HEK293 (cell line): ENCODE data around the gene IMPDH1.

Experiments
- CTCF ChIA-PET: fragments of 350-600 bp; formaldehyde crosslinking; extraction: SDS; loops from one replicate; lab custom pipeline; 2021; ENCODE audit warnings: antibody characterized with exemption; lab: Yijun Ruan, JAX
- POLR2A ChIA-PET: fragments of 300-600 bp; formaldehyde crosslinking; extraction: SDS; loops from one replicate; lab custom pipeline; 2020; ENCODE audit warnings: antibody characterized with exemption, inconsistent platforms; lab: Yijun Ruan, JAX
- H3K27ac ChIP-seq: fragments of 200-500 bp; sonication (Bioruptor generic); 2 replicates; pipeline ENCODE4 v1.5.1; 2014; ENCODE audit warnings: low read depth, low read length, control low read depth, inconsistent platforms; ENCODE audit errors: extremely low read depth
- H3K36me3 ChIP-seq, 2 experiments: fragments of 200-500 bp in 1 of 2; sonication (Bioruptor generic) in 1 of 2; 1 replicate in 1 of 2; 2 replicates in 1 of 2; pipeline ENCODE4 v1.5.1; 2014 to 2017; ENCODE audit warnings: inconsistent platforms in 2 of 2, low read length in 2 of 2; ENCODE audit not compliant: control insufficient read depth in 2 of 2, insufficient read depth in 1 of 2
- H3K4me1 ChIP-seq: fragments of 200-500 bp; sonication (Bioruptor generic); 2 replicates; pipeline ENCODE4 v1.5.1; 2014; ENCODE audit warnings: mild to moderate bottlenecking, low read length, inconsistent platforms; ENCODE audit not compliant: control insufficient read depth, insufficient read depth
- H3K4me3 ChIP-seq: 2 replicates; pipeline ENCODE4 v1.5.1; 2011; ENCODE audit warnings: low read depth, mild to moderate bottlenecking, control low read depth, low read length, moderate library complexity
- H3K9me3 ChIP-seq: fragments of 200-500 bp; sonication (Bioruptor generic); 2 replicates; pipeline ENCODE4 v1.5.1; 2014; ENCODE audit warnings: low read depth, low read length, inconsistent platforms; ENCODE audit not compliant: control insufficient read depth, insufficient read depth
- ATF2 ChIP-seq: fragments of 450-650 bp; formaldehyde crosslinking; IDR thresholded peaks from 2 replicates; pipeline ENCODE4 v1.5.1; 2016; ENCODE audit warnings: missing biosample characterization, missing genetic modification characterization, low read depth
- EGR2 ChIP-seq: fragments of 450-650 bp; formaldehyde crosslinking; IDR thresholded peaks from 2 replicates; pipeline ENCODE4 v1.5.1; 2016; ENCODE audit warnings: low read depth, missing biosample characterization, missing genetic modification characterization
- FEZF1 ChIP-seq: fragments of 450-650 bp; formaldehyde crosslinking; IDR thresholded peaks from 2 replicates; pipeline ENCODE4 v1.5.1; 2016; ENCODE audit warnings: missing biosample characterization, missing genetic modification characterization
- GLI2 ChIP-seq: fragments of 450-650 bp; formaldehyde crosslinking; IDR thresholded peaks from 2 replicates; pipeline ENCODE4; 2017; ENCODE audit warnings: missing biosample characterization, missing genetic modification characterization, low read depth, borderline replicate concordance
- KLF1 ChIP-seq: fragments of 450-650 bp; formaldehyde crosslinking; IDR thresholded peaks from 2 replicates; pipeline ENCODE4 v1.5.1; 2016; ENCODE audit warnings: missing biosample characterization, missing genetic modification characterization
- PRDM1 ChIP-seq: fragments of 450-650 bp; formaldehyde crosslinking; IDR thresholded peaks from 2 replicates; pipeline ENCODE4; 2016; ENCODE audit warnings: missing biosample characterization, missing genetic modification characterization
- SP3 ChIP-seq: fragments of 450-650 bp; formaldehyde crosslinking; IDR thresholded peaks from 2 replicates; pipeline ENCODE4 v1.5.1; 2016; ENCODE audit warnings: missing biosample characterization, missing genetic modification characterization
- ZBTB11 ChIP-seq: fragments of 450-650 bp; formaldehyde crosslinking; conservative IDR thresholded peaks from 2 replicates; pipeline ENCODE4 v1.5.1; 2016; ENCODE audit warnings: low read depth, missing biosample characterization, missing genetic modification characterization
- ZBTB21 ChIP-seq: fragments of 450-650 bp; formaldehyde crosslinking; IDR thresholded peaks from 2 replicates; pipeline ENCODE4 v1.5.1; 2017; ENCODE audit warnings: missing biosample characterization, missing genetic modification characterization
- ZBTB6 ChIP-seq: fragments of 450-650 bp; formaldehyde crosslinking; IDR thresholded peaks from 2 replicates; pipeline ENCODE4 v1.5.1; 2017; ENCODE audit warnings: missing biosample characterization, missing genetic modification characterization
- ZNF174 ChIP-seq: fragments of 450-650 bp; formaldehyde crosslinking; IDR thresholded peaks from 2 replicates; pipeline ENCODE4 v1.5.0; 2017; ENCODE audit warnings: missing biosample characterization, mild to moderate bottlenecking, missing genetic modification characterization
- ZNF221 ChIP-seq: fragments of 450-650 bp; formaldehyde crosslinking; IDR thresholded peaks from 2 replicates; pipeline ENCODE4 v1.5.1; 2017; ENCODE audit warnings: missing biosample characterization, missing genetic modification characterization, borderline replicate concordance
- ZNF302 ChIP-seq: fragments of 450-650 bp; formaldehyde crosslinking; IDR thresholded peaks from 2 replicates; pipeline ENCODE4 v1.5.1; 2016; ENCODE audit warnings: missing biosample characterization, missing genetic modification characterization, low read depth
- ZNF610 ChIP-seq: fragments of 450-650 bp; formaldehyde crosslinking; IDR thresholded peaks from 2 replicates; pipeline ENCODE4 v1.5.1; 2016; ENCODE audit warnings: missing biosample characterization, missing genetic modification characterization, borderline replicate concordance
- ZNF623 ChIP-seq: fragments of 450-650 bp; formaldehyde crosslinking; IDR thresholded peaks from 2 replicates; pipeline ENCODE4 v1.5.1; 2016; ENCODE audit warnings: missing biosample characterization, missing genetic modification characterization
- ZNF626 ChIP-seq: fragments of 450-650 bp; sonication (Bioruptor Pico); formaldehyde crosslinking; IDR thresholded peaks from 2 replicates; pipeline ENCODE4 v1.5.1; 2018; ENCODE audit warnings: missing biosample characterization, missing genetic modification characterization, inconsistent platforms
- ZNF747 ChIP-seq: fragments of 450-650 bp; formaldehyde crosslinking; IDR thresholded peaks from 2 replicates; pipeline ENCODE4 v1.5.1; 2016; ENCODE audit warnings: missing biosample characterization, missing genetic modification characterization
- ZNF76 ChIP-seq: fragments of 450-650 bp; formaldehyde crosslinking; IDR thresholded peaks from 2 replicates; pipeline ENCODE4; 2016; ENCODE audit warnings: low read depth, missing biosample characterization, missing genetic modification characterization, borderline replicate concordance
- ZNF830 ChIP-seq: fragments of 450-650 bp; IDR thresholded peaks from 2 replicates; pipeline ENCODE4 v1.5.0; 2018; ENCODE audit warnings: missing biosample characterization, missing genetic modification characterization, low read depth, mild to moderate bottlenecking, moderate library complexity
- ZSCAN18 ChIP-seq: fragments of 450-650 bp; formaldehyde crosslinking; IDR thresholded peaks from 2 replicates; pipeline ENCODE4 v1.5.1; 2016; ENCODE audit warnings: missing biosample characterization, missing genetic modification characterization

IMPDH1 gene

GRCh38 chr7:128394904-128395496 is 14.8 kb downstream of the IMPDH1 start:
- ChIA-PET CTCF (interaction anchor here (0.6 to 2.2 kb wide), 6 partner anchors 14 to 48 kb away, joined by 3 to 19 read pairs (median 4); no protein-coding TSS in a partner anchor), POLR2A (no interaction called here)
- peaks cover 9 to 73% of the 10 kb centered on the region in 2 experiments; a peak in 2 of 3 replicates for H3K36me3 ChIP-seq
- no peak overlapping the region for H3K4me3 ChIP-seq
- H3K9me3 ChIP-seq = no peaks in the 10 kb centered on the region
- H3K27ac ChIP-seq = no peak overlapping the region
- TF ChIP-seq ZNF174 (tag by site-specific recombination) = no peak
- TF ChIP-seq GLI2 (tag by site-specific recombination) = no peak
- no peak for TF ChIP-seq PRDM1 (tag by site-specific recombination)
- no peak for TF ChIP-seq ZNF302 (tag by site-specific recombination)
- no peak for TF ChIP-seq ZNF830 (tag by site-specific recombination)
- no peak for TF ChIP-seq ZNF610 (tag by site-specific recombination)
- TF ChIP-seq ZNF623 (tag by site-specific recombination) = no peak
- no peak for TF ChIP-seq ZNF221 (tag by site-specific recombination)
- no peak for TF ChIP-seq FEZF1
- TF ChIP-seq ZSCAN18 (tag by site-specific recombination) = no peak
- no peak for TF ChIP-seq EGR2 (tag by site-specific recombination)
- no peak for TF ChIP-seq ZBTB6 (tag by site-specific recombination)
- TF ChIP-seq KLF1 = no peak
- TF ChIP-seq ZNF626 (tag by site-specific recombination) = no peak
- TF ChIP-seq ZNF747 (tag by site-specific recombination) = no peak
- TF ChIP-seq ZBTB11 = no peak
- no peaks in the 10 kb centered on the region for H3K4me1 ChIP-seq

GRCh38 chr7:128393526-128394330 is 16.1 kb downstream of the IMPDH1 start:
- H3K9me3 ChIP-seq = no peaks in the 10 kb centered on the region
- H3K4me1 ChIP-seq = no peaks in the 10 kb centered on the region
- ChIA-PET CTCF (interaction anchor here (1.1 to 18.1 kb wide), 5 partner anchors 13 to 46 kb away, joined by 4 to 378 read pairs (median 19); partner anchors contain the start of gene RBM28), POLR2A (interaction anchor here (1.1 kb wide), 1 partner anchor 50 kb away, joined by 3 read pairs; the partner anchor contains the start of gene RBM28)
- peaks cover 9 to 65% of the 10 kb centered on the region in 2 experiments; a peak in 1 of 3 replicates for H3K36me3 ChIP-seq
- TF ChIP-seq ZBTB21 (tag by site-specific recombination) (no peak), SP3 (tag by site-specific recombination) (no peak), ATF2 (tag by site-specific recombination) (no peak), ZNF174 (tag by site-specific recombination) (no peak), ZNF76 (tag by site-specific recombination) (no peak)
- H3K4me3 ChIP-seq = no peak overlapping the region
- H3K27ac ChIP-seq = no peak overlapping the region
